ENCODE measurements around the gene HHAT.

GRCh38 chr1:210369425-210369824 is 40.7 kb downstream of the HHAT start:
- TF ChIP-seq GATA2 (IDR thresholded peaks at IDR 0.05; ENCODE audit: low read depth, low read length), result no peak
- TF ChIP-seq GATA3 (IDR thresholded peaks at IDR 0.05; ENCODE audit: low read depth, low read length), result no peak

Data from SH-SY5Y (cell line).